HL-60 (cell line): ENCODE data around the gene GAS6.
"Not testable (repeated sequence)": the region's sequence is repeated elsewhere in the genome, so short reads cannot be mapped to it uniquely, and the experiment has no call there.

Source experiments
- POLR2AphosphoS5 ChIP-seq: IDR thresholded peaks from 2 replicates; pipeline ENCODE4 v1.6.1; 2012; ENCODE audit warnings: low read depth
- TF ChIP-seq, protein P1 (sequence below): IDR thresholded peaks from 2 replicates; pipeline ENCODE4 v1.6.1; 2012; ENCODE audit warnings: low read depth; ENCODE audit not compliant: insufficient replicate concordance

- TF ChIP-seq POLR2AphosphoS5 = not testable (repeated sequence)
- TF ChIP-seq, protein P1, sequence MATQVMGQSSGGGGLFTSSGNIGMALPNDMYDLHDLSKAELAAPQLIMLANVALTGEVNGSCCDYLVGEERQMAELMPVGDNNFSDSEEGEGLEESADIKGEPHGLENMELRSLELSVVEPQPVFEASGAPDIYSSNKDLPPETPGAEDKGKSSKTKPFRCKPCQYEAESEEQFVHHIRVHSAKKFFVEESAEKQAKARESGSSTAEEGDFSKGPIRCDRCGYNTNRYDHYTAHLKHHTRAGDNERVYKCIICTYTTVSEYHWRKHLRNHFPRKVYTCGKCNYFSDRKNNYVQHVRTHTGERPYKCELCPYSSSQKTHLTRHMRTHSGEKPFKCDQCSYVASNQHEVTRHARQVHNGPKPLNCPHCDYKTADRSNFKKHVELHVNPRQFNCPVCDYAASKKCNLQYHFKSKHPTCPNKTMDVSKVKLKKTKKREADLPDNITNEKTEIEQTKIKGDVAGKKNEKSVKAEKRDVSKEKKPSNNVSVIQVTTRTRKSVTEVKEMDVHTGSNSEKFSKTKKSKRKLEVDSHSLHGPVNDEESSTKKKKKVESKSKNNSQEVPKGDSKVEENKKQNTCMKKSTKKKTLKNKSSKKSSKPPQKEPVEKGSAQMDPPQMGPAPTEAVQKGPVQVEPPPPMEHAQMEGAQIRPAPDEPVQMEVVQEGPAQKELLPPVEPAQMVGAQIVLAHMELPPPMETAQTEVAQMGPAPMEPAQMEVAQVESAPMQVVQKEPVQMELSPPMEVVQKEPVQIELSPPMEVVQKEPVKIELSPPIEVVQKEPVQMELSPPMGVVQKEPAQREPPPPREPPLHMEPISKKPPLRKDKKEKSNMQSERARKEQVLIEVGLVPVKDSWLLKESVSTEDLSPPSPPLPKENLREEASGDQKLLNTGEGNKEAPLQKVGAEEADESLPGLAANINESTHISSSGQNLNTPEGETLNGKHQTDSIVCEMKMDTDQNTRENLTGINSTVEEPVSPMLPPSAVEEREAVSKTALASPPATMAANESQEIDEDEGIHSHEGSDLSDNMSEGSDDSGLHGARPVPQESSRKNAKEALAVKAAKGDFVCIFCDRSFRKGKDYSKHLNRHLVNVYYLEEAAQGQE = not testable (repeated sequence)
Measured at GRCh38 chr13:113795362-113795761, 68.5 kb downstream of the GAS6 start.
